GM19043 (cell line): Measurements from ENCODE around the gene CARD14.
"Not testable (repeated sequence)": the region's sequence is repeated elsewhere in the genome, so short reads cannot be mapped to it uniquely, and the experiment has no call there.

ENCODE experiments used
- ATAC-seq: cut with Tn5 transposase; IDR thresholded peaks from one replicate; pipeline ENCODE4 v1.9.1; 2021; ENCODE audit warnings: low read depth; ENCODE audit not compliant: unreplicated experiment

The CARD14 gene

DNA sequence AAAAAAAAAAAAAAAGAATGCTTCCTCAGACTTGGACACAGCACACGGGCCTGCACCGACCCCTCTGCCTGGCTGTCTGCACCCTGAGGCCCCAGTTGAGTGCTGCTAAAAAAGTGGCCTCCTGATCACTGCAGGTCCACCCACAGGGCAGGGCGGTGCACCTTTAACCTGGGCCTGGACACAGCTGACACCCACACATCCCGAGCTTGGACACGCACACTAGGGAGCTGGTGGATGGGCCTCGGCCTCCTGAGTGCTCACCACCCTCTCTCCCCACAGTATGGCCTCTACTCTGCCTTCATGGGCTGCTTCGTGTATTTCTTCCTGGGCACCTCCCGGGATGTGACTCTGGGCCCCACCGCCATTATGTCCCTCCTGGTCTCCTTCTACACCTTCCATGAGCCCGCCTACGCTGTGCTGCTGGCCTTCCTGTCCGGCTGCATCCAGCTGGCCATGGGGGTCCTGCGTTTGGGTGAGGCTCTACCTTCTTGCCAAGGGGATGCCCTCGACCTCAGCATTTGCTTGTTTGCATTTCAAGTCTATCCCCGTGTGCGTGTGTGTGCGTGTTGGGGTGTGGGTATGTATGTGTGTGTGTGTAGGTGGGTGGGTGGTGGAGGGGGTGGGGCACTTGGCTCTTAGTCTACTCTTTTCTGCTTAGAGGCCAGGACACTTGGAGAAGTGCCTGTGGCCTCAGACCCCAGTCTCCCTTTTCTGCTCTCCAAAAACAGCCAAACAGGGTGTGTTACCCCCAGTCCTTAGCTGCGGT lies 52.7 kb downstream of the CARD14 start:
- ATAC-seq: no peak

DNA sequence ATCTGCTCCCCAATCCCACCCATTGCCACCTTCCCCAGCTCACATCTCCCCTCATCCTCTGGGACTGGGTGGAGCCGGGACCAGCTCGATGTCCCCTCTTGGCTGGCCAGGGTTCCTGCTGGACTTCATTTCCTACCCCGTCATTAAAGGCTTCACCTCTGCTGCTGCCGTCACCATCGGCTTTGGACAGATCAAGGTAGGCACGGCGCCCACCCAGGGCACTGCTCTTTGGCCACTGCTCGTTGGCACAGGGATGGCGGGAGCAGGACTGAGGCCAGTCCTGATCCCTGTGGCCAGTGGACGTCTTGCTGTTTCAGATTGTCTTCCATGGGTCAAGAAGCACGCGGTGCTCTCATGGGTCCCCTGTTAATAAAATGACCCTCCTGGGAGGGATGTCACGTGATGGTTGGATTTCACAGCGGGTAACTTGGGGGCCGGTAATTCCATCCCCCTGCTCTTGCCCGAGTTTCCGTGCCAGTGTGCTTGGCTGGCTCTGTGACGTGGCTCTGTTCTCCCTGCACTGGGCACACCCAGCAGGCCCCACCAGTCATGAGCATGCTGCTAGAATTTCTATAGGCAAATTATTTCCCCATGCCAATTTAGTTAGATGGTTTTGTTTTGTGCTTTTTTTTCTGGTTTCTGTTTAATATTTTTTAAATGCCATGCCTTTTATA lies 53.4 kb downstream of the CARD14 start:
- no peak for ATAC-seq

- no peak for ATAC-seq
These were observed 54.1 kb downstream of the CARD14 start for GRCh38 chr17:80223838-80224497.

DNA sequence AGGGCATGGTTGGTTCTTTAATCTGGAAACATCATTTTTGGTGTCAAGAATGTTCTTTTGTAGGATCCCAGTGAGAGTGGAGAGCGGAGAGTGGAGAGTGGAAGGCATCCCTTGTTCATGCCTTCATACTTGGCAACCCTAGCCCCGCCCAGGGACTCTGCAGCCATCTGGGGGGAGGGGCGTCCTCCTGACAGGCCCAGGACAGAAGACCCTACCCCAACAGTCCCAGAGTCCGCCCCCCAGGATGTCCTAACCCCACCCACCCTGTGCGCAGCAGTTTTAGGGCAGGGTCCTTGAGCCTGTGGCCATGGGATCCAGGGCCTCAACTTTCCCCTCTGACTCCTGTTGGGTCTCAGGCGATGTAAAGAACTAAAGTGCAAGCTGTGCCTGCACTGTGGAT lies 54.9 kb downstream of the CARD14 start:
- ATAC-seq: no peak

DNA sequence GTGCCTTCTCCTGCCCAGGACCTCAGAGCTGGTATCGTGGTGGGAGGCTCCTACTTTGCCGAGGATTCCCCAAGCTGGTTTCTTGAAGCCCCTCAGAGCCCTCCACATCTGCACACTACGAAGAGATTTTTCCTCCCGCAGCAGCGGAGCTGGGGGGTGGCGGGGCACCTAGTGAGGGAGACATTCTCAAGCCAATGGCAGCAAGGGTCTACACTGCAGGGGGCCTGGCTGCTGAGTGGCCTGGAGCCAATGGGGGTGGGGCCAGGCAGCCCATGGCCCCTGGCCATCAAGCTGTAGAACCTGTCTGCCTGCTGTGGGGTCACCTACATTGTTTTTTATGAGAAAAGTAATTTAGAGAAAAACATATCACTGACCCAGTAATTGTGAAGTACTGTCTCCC lies 55.4 kb downstream of the CARD14 start:
- ATAC-seq: no peak

- ATAC-seq: no peak
These were observed 57.3 kb downstream of the CARD14 start for GRCh38 chr17:80227156-80227555.

GRCh38 chr17:80227666-80228065 lies 57.8 kb downstream of the CARD14 start:
- ATAC-seq: no peak

DNA sequence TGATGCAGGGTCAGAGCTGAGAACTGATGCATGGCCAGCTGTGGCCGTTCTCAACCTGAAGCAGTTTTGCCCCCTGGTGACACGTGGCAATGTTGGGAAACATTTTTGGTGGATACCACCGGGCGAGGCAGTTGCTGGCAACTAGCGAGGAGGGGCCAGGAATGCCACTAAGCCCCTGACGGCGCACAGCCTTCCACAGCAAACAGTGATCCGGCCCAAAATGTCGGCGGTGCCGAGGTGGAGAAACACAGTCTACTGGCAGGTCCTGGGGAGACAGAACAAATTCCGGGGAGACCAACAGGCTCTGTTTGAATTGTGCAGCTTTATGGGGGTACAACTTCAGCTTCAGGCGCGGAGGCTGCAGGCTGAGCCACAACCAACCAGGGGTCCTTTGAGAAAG lies 58.6 kb downstream of the CARD14 start:
- ATAC-seq: no peak

- ATAC-seq: no peak
These were observed 59.2 kb downstream of the CARD14 start for GRCh38 chr17:80229011-80229410.

DNA sequence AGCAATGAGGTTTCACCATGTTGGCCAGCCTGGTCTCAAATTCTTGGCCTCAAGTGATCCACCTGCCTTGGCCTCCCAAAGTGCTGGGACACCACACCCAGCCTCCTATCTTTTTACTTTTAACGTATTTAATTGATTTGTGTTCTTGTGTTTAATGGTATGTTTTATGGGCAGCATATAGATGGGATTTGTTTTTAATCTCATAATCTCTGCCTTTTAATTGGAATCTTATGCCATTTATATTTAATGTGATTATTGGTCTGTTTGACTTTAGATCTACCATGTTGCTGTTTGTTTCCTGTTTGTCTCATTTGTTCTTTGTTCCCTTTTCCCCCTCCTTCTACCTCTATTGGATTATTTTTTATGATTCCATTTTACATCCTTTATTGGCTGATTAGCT lies 62.6 kb downstream of the CARD14 start:
- ATAC-seq: no peak

GRCh38 chr17:80233202-80233601 lies 63.4 kb downstream of the CARD14 start:
- no peak for ATAC-seq

DNA sequence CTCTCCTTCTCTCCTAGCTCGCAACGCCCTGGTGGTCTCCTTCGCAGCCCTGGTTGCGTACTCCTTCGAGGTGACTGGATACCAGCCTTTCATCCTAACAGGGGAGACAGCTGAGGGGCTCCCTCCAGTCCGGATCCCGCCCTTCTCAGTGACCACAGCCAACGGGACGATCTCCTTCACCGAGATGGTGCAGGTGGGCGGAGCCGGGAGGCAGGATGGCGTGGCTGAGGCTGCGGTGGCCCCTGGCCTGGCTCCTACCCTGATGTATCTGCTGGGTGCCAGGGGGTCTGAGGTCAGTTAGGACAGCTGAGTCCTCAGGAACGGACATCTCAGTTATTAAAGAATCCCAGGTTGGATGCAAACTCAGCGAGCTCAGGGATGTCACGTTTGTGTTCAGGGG lies 67.1 kb downstream of the CARD14 start:
- no peak for ATAC-seq

- ATAC-seq: no peak
These were observed 67.6 kb downstream of the CARD14 start for GRCh38 chr17:80237386-80237785.

- no peak for ATAC-seq
These were observed 72.7 kb downstream of the CARD14 start for GRCh38 chr17:80242505-80242904.

- ATAC-seq: no peak
These were observed 74.0 kb downstream of the CARD14 start for GRCh38 chr17:80243526-80244433.

DNA sequence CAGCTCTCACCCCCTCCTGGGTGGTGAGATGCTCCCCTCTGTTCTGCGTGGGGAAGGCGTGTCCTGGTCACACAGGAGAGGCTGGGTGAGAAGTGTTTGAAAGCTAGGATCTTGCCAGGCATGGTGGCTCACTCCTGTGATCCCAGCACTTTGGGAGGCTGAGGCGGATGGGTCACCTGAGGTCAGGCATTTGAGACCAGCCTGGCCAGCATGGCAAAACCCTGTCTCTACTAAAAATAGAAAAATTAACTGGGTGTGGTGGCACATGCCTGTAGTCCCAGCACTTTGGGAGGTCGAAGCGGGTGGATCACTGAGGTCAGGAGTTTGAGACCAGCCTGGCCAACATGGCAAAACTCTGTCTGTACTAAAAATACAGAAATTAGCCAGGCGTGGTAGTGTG lies 74.6 kb downstream of the CARD14 start:
- not testable (repeated sequence) for ATAC-seq

DNA sequence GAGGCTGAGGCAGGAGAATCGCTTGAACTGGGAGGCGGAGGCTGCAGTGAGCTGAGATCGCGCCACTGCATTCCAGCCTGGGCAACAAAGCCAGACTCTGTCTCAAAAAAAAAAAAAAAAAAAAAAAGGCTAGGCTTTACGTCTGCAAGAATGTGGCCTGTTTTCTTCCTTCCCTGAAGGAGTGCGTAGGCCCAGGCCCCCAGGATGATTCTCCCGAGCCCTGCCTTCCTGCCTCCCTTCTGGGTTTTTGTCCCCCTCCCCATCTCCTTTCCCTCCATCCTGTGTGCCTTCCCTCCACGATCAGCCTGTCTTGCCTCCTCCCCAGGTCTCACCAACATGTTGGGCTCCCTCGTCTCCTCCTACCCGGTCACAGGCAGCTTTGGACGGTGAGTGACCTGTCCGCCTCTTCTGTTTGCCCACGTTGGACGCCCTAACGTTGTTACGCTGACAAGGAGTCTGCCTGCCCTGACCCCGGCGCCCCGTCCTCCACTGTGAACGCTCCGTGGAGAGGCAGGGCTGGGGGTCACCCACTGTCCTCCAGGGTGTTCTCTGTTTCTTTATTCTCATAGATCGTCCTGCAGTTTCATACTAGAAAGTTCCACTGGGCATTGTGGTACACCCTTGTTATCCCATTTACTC lies 75.2 kb downstream of the CARD14 start:
- no peak for ATAC-seq

GRCh38 chr17:80245566-80246265 lies 75.9 kb downstream of the CARD14 start:
- ATAC-seq: no peak

DNA sequence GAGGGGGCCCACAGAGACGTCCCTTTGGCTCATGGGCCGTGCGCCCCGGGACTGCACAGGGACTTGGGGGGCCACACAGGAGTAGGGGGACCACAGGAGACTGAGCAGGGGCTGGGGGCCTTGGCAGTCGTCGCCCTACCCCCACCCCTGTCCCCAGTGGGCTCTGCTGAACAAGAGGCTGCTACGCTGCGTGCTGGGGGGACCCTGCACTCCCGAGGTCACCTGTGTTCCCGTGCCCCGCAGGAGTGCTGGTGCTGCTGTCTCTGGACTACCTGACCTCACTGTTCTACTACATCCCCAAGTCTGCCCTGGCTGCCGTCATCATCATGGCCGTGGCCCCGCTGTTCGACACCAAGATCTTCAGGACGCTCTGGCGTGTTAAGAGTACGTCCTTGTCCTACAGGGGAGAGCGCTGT lies 76.4 kb downstream of the CARD14 start:
- ATAC-seq: no peak

DNA sequence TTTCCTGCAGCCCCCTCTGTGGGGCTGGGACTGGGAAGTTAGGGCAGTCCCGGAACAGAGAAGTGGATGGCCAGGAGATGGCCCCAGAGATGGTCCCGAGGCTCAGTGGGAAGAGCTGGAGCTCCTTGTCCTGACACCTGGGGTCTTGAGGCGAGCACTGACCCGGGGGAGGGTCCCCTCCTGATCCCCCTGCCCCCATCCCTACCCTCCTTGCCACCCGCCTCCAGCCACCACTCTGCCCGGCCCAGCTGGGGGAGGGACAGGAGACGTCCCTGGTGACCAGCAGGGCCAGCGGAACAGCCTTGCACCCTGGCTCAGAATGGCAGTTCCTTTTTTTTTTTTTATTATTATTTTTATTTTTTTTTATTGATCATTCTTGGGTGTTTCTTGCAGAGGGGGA lies 76.9 kb downstream of the CARD14 start:
- no peak for ATAC-seq
